BJ (cell line): Measurements from ENCODE around the gene TRIM25. TPM values are rescaled to one million over a fixed set of nuclear protein-coding genes. Genes with fewer than 3 reads are reported as not detected.

Source experiments
- CTCF ChIA-PET: fragments of 350-600 bp; formaldehyde crosslinking; extraction: SDS; loops from one replicate; lab custom pipeline; 2021; ENCODE audit warnings: antibody characterized with exemption, inconsistent platforms; lab: Yijun Ruan, JAX
- POLR2A ChIA-PET: fragments of 300-600 bp; sonication (Branson Sonifier 250); formaldehyde crosslinking; extraction: SDS; loops from one replicate; lab custom pipeline; 2021; ENCODE audit warnings: antibody characterized with exemption; lab: Charles Lee
- DNase-seq: peaks from one replicate; pipeline ENCODE4 v3.0.0-alpha.2; 2011; ENCODE audit warnings: low read depth
- H3K27me3 ChIP-seq: 2 replicates; pipeline ENCODE4 v1.6.0; 2011; ENCODE audit warnings: low read length; ENCODE audit not compliant: control insufficient read depth, insufficient read depth
- H3K36me3 ChIP-seq: 2 replicates; pipeline ENCODE4 v1.5.1; 2011; ENCODE audit warnings: low read length; ENCODE audit not compliant: control insufficient read depth, insufficient read depth
- H3K4me3 ChIP-seq: 2 replicates; pipeline ENCODE4 v1.5.1; 2011; ENCODE audit warnings: low read depth, mild to moderate bottlenecking, control low read depth, low read length
- polyA plus RNA-seq: library from polyadenylated mRNA; depleted of rRNA; stranded (reverse); fragments of >200 nt; gene quantifications from 2 replicates; pipeline ENCODE4 v1.2.3, GENCODE V29; 2011
- TF ChIP-seq, protein P1 (sequence below): IDR thresholded peaks from 2 replicates; pipeline ENCODE4 v1.5.1; 2011; ENCODE audit warnings: low read depth, mild to moderate bottlenecking, control low read depth, inconsistent platforms, low read length, moderate library complexity; ENCODE audit not compliant: insufficient read depth

TRIM25 gene
- polyA plus RNA-seq, 1 experiment: 25.6 TPM

DNA sequence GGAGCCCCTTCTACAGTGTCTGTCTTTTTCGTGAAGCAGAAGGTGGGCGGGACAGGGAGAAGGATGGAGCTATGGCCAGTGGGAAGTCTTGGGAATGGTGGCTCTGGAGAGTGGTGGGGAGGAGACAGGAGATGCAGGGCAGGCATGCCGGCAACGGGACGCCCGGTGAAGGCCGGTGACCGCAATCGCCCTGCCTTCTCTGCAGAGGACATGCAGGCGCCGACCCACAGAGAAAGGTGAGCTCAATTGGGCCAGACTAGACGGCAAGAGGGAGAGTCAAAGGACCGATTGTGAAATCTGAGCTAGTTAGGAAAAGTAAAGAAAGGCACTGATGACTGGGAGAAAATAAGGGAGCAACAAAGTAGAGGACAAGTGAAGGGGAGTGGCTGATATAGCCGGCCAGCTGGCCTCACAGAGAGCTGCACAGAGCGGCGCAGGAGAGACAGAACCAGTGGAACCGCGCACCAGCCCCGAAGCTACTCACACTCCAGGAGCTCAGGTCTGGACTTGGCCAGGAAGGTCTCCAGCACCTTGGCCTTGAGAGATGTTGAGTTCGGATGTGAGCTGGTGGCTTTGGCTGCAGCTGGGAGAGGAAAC lies 18.9 kb downstream of the TRIM25 start:
- POLR2A ChIA-PET: no interaction called here
- H3K36me3 ChIP-seq: peaks cover 38% of the 10 kb centered on the region
- no peaks in the 10 kb centered on the region for H3K27me3 ChIP-seq
- DNase-seq: no peak
- H3K4me3 ChIP-seq: no peak overlapping the region
- TF ChIP-seq, protein P1, sequence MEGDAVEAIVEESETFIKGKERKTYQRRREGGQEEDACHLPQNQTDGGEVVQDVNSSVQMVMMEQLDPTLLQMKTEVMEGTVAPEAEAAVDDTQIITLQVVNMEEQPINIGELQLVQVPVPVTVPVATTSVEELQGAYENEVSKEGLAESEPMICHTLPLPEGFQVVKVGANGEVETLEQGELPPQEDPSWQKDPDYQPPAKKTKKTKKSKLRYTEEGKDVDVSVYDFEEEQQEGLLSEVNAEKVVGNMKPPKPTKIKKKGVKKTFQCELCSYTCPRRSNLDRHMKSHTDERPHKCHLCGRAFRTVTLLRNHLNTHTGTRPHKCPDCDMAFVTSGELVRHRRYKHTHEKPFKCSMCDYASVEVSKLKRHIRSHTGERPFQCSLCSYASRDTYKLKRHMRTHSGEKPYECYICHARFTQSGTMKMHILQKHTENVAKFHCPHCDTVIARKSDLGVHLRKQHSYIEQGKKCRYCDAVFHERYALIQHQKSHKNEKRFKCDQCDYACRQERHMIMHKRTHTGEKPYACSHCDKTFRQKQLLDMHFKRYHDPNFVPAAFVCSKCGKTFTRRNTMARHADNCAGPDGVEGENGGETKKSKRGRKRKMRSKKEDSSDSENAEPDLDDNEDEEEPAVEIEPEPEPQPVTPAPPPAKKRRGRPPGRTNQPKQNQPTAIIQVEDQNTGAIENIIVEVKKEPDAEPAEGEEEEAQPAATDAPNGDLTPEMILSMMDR: no peak
- CTCF ChIA-PET: interaction anchor here (0.6 to 1.3 kb wide), 2 partner anchors 10 to 1816 kb away, joined by 3 to 4 read pairs; no protein-coding TSS in a partner anchor

DNA sequence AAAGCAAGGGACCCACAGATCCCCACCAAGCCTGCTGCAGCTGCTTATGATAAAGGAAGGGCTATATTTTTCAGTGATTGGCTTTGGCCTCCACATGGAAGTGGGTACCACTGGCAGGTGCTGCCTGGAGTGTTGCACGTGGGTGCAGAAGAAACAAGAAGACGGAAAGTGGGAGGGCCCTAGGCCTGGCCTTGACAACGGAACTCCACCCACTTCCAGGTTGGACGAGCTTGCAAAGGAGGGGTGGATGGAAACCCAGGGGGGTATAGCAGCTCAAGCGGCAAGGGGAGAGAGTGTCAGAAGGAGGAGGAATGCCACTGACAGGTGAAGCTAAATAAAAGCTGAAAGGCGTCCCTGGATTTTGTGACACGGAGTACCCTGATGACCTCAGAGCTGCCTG lies 20.3 kb downstream of the TRIM25 start:
- Histone ChIP-seq H3K27me3 (no peaks in the 10 kb centered on the region), H3K4me3 (no peak overlapping the region), H3K36me3 (peaks cover 38% of the 10 kb centered on the region)
- DNase-seq: no peak
- TF ChIP-seq, protein P1: no peak
- CTCF ChIA-PET: interaction anchor here (0.6 kb wide), 1 partner anchor 1393 kb away, joined by 3 read pairs; no protein-coding TSS in a partner anchor
- POLR2A ChIA-PET: interaction anchor here (0.9 kb wide), 1 partner anchor 17 kb away, joined by 3 read pairs; no protein-coding TSS in a partner anchor

DNA sequence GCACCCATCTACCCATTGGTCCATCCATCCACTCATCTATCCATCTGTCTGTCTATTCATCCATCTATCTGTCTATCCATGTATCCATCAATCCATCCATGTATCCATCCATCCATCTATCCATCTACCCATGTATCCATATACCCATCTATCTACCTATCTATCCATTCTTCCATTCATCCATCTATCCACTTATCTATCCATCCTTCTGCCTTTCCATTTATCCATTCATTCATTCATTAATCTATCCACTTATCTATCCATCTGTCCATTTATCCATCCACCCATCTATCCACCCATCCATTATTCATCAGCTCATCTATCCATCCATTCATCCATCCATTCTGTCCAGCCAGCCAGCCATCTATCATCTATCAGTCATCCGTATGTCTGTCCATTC lies 21.5 kb downstream of the TRIM25 start:
- TF ChIP-seq, protein P1: no peak
- ChIA-PET CTCF (interaction anchor here (1.2 kb wide), 2 partner anchors 11 to 12 kb away, joined by 3 to 4 read pairs; no protein-coding TSS in a partner anchor), POLR2A (no interaction called here)
- no peak overlapping the region for H3K4me3 ChIP-seq
- DNase-seq: no peak
- no peaks in the 10 kb centered on the region for H3K27me3 ChIP-seq
- peaks cover 33% of the 10 kb centered on the region for H3K36me3 ChIP-seq

DNA sequence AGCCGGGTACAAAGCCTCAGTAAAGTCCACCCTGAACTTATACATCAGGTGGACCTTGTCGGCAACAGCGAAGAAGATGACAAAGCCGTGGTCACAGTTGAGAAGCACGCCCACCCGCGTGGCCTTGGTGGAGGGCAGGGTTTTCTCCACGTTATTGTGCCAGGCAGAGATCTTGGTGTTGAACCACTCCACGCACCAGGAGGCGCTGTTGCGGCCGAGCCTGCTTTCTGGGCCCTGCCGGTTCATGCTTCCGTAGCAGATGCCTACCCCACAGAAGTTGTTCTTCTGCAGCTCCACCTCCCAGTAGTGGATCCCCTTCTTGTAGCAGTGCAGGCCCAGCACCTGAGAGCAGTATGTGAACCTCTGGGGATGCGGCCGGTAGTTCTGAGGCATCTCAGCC lies 22.1 kb downstream of the TRIM25 start:
- H3K4me3 ChIP-seq: no peak overlapping the region
- H3K36me3 ChIP-seq: peaks cover 28% of the 10 kb centered on the region
- no peaks in the 10 kb centered on the region for H3K27me3 ChIP-seq
- ChIA-PET CTCF (interaction anchor here (1.0 to 1.2 kb wide), 3 partner anchors 12 to 75 kb away, joined by 3 to 4 read pairs (median 3); no protein-coding TSS in a partner anchor), POLR2A (no interaction called here)
- no peak for DNase-seq
- TF ChIP-seq, protein P1: peak; percentile 35

DNA sequence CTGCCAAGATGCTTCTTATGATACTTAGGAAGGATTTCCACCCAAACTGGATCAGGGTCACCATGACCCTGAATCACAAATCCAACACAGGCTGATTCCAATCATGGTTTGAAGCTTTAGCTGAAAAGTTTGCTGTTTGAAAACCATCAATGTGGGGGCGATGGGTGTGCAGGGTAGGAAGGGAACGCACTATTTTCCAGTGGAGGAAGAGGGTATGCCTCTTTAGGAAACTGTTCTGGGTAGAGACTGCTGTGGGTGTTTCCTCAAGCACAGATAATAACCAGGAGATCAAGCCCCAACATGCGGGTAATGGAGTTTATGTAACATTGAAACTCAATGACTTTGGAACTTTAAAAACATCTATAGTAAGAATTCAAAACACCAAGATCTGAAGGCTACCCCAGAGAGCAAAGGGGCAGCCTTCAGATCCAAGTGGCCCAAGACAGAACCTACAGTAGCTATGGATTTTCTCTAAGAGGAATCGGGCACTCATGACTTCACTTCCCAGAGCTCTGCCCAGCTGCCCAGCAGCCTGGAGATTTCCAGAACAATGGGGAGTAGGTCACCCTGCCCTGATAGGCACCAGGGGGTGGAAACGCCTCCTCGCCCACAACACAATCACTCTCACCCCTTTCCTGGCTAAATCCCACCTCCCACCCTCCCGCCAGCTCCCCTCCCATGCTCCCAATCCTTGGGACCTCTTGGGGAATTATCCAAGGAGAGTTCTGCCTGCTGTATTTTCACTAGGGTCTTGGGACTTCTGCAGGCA lies 22.8 kb downstream of the TRIM25 start:
- ChIA-PET CTCF (interaction anchor here (0.7 to 1.2 kb wide), 5 partner anchors 11 to 394 kb away, joined by 3 to 7 read pairs (median 3); no protein-coding TSS in a partner anchor), POLR2A (no interaction called here)
- TF ChIP-seq, protein P1: no peak
- Histone ChIP-seq H3K27me3 (no peaks in the 10 kb centered on the region), H3K36me3 (peaks cover 32% of the 10 kb centered on the region), H3K4me3 (no peak overlapping the region)
- DNase-seq: no peak
